ENCODE results near the gene CEBPE.
"Not testable (repeated sequence)": the region's sequence is repeated elsewhere in the genome, so short reads cannot be mapped to it uniquely, and the experiment has no call there.

CEBPE gene

DNA sequence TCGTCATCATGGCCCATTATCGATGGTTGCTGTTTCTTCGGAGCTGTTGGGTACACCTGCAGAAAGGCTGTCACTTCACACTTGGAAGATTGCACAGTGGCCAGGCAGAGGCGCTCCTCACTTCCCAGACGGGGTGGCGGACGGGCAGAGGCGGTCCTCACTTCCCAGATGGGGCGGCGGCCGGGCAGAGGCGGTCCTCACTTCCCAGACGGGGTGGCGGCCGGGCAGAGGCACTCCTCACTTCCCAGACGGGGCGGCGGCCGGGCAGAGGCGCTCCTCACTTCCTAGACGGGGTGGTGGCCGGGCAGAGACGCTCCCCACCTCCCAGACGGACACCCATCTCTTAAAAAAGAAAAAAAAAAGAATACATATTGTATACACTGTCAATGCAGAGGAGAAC, 10.9 kb downstream of the CEBPE start:
- H3K4me2 ChIP-seq (ENCODE audit: low read length); H3K27ac ChIP-seq (ENCODE audit: low read depth, low read length); H3K56ac ChIP-seq (ENCODE audit: low read length); H4K5ac ChIP-seq (ENCODE audit: low read length); H4K8ac ChIP-seq (ENCODE audit: low read depth, low read length); H3K79me2 ChIP-seq (ENCODE audit: control insufficient read depth, insufficient read depth, low read length); H3K4ac ChIP-seq (ENCODE audit: low read depth, low read length); H3K27me3 ChIP-seq (ENCODE audit: insufficient read depth, low read length, poor library complexity); H3K18ac ChIP-seq (ENCODE audit: low read length); H3K23ac ChIP-seq (ENCODE audit: low read length); H3K79me1 ChIP-seq (ENCODE audit: low read length); H3K9ac ChIP-seq (ENCODE audit: low read length); H2BK15ac ChIP-seq (replicated peaks; ENCODE audit: low read depth); H2AK5ac ChIP-seq (ENCODE audit: low read length); H2BK5ac ChIP-seq (ENCODE audit: low read length); H3K36me3 ChIP-seq (ENCODE audit: control insufficient read depth, insufficient read depth, low read length); H2BK120ac ChIP-seq (ENCODE audit: low read depth, low read length); H3K4me3 ChIP-seq (ENCODE audit: low read length): not testable (repeated sequence)
- WGBS (ENCODE audit: extremely low coverage, insufficient coverage, low lambda C conversion rate) = no CpG with 5 or more reads among the region's 24 CpGs
- H3K4me1 ChIP-seq (ENCODE audit: control insufficient read depth, low read depth, low read length) = peaks cover 11% of the 10 kb centered on the region
- DNase-seq = peak; percentile 58

DNA sequence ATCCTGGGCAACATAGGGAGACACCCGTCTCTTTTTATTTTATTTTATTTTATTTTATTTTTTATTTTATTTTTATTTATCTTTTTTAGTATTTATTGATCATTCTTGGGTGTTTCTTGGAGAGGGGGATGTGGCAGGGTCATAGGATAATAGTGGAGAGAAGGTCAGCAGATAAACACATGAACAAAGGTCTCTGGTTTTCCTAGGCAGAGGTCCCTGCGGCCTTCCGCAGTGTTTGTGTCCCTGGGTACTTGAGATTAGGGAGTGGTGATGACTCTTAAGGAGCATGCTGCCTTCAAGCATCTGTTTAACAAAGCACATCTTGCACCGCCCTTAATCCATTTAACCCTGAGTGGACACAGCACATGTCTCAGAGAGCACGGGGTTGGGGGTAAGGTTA, 11.4 kb downstream of the CEBPE start:
- not testable (repeated sequence) for H4K5ac ChIP-seq (ENCODE audit: low read length); H3K4me3 ChIP-seq (ENCODE audit: low read length)
- whole genome bisulfite sequencing (ENCODE audit: extremely low coverage, insufficient coverage, low lambda C conversion rate) = no CpG with 5 or more reads among the region's 5 CpGs

DNA sequence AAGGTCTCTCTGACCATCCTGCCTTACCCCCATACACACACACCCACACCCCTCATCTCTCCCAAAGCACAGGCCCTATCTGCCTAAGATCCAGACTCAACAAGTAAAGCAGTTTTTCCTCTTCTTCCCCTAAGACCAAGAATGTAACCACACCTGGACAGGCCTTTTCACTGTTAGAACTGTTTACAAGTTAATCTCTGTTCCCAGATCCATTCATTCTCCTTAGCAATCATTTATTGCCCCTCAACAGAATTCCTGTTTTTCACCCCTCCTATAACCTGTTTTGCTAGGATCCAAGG, 12.4 kb downstream of the CEBPE start:
- Histone ChIP-seq H3K56ac (ENCODE audit: low read length) (peak overlapping the region; percentile 44), H2BK5ac (ENCODE audit: low read length) (no peak overlapping the region), H3K4me1 (ENCODE audit: control insufficient read depth, low read depth, low read length) (peaks cover 6% of the 10 kb centered on the region), H4K8ac (ENCODE audit: low read depth, low read length) (no peak overlapping the region), H3K23ac (ENCODE audit: low read length) (no peak overlapping the region), H2AK5ac (ENCODE audit: low read length) (no peak overlapping the region), H3K36me3 (ENCODE audit: control insufficient read depth, insufficient read depth, low read length) (no peaks in the 10 kb centered on the region), H3K4ac (ENCODE audit: low read depth, low read length) (no peak overlapping the region), H3K9ac (ENCODE audit: low read length) (no peak overlapping the region), H3K79me1 (ENCODE audit: low read length) (no peaks in the 10 kb centered on the region), H2BK15ac (replicated peaks; ENCODE audit: low read depth) (no peak overlapping the region), H2BK120ac (ENCODE audit: low read depth, low read length) (peak overlapping the region; percentile 51), H3K27me3 (ENCODE audit: insufficient read depth, low read length, poor library complexity) (no peaks in the 10 kb centered on the region), H3K18ac (ENCODE audit: low read length) (no peak overlapping the region), H4K5ac (ENCODE audit: low read length) (no peak overlapping the region), H3K4me3 (ENCODE audit: low read length) (no peak overlapping the region), H3K27ac (ENCODE audit: low read depth, low read length) (peak overlapping the region; percentile 71), H3K79me2 (ENCODE audit: control insufficient read depth, insufficient read depth, low read length) (no peaks in the 10 kb centered on the region), H3K4me2 (ENCODE audit: low read length) (no peak overlapping the region)
- no peak for DNase-seq

More for the DNA sequence above, 11.4 kb downstream of the CEBPE start:
- H3K4me2 ChIP-seq (ENCODE audit: low read length); H4K8ac ChIP-seq (ENCODE audit: low read depth, low read length); H2BK120ac ChIP-seq (ENCODE audit: low read depth, low read length); H3K23ac ChIP-seq (ENCODE audit: low read length); H3K4ac ChIP-seq (ENCODE audit: low read depth, low read length); H3K9ac ChIP-seq (ENCODE audit: low read length); H2BK15ac ChIP-seq (replicated peaks; ENCODE audit: low read depth); H3K18ac ChIP-seq (ENCODE audit: low read length); H3K27me3 ChIP-seq (ENCODE audit: insufficient read depth, low read length, poor library complexity); H3K27ac ChIP-seq (ENCODE audit: low read depth, low read length); H3K56ac ChIP-seq (ENCODE audit: low read length); H2AK5ac ChIP-seq (ENCODE audit: low read length); H3K79me2 ChIP-seq (ENCODE audit: control insufficient read depth, insufficient read depth, low read length); H3K36me3 ChIP-seq (ENCODE audit: control insufficient read depth, insufficient read depth, low read length); H3K4me1 ChIP-seq (ENCODE audit: control insufficient read depth, low read depth, low read length); H3K79me1 ChIP-seq (ENCODE audit: low read length); DNase-seq; H2BK5ac ChIP-seq (ENCODE audit: low read length): not testable (repeated sequence)

DNA sequence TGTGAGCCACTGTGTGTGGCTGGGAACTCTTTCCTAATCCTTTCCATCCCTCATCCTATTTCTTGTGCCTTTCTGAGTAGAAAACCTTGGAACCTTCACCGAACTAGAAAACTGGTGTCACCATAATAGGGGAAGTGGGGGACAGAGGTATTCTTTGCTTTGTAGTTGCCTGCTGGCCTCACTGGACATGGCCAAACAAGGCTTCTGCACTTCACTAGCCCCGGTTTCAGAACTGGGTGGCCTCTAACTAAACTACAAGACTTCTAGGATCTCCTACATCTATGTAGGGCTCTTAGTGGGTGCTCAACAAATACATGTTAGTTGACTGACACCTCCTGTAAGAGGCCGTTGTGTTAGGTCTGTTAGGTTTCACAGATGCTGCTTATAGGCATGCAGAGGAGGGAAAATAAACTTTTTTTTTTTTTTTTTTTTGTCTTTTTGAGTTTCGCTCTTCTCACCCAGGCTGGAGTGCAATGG, 13.7 kb downstream of the CEBPE start:
- Histone ChIP-seq H2BK15ac (replicated peaks; ENCODE audit: low read depth) (no peak overlapping the region), H2AK5ac (ENCODE audit: low read length) (no peak overlapping the region), H2BK120ac (ENCODE audit: low read depth, low read length) (no peak overlapping the region), H3K23ac (ENCODE audit: low read length) (no peak overlapping the region), H3K18ac (ENCODE audit: low read length) (peak overlapping the region; percentile 46), H2BK5ac (ENCODE audit: low read length) (no peak overlapping the region), H3K4me3 (ENCODE audit: low read length) (no peak overlapping the region), H4K5ac (ENCODE audit: low read length) (no peak overlapping the region), H3K27me3 (ENCODE audit: insufficient read depth, low read length, poor library complexity) (no peaks in the 10 kb centered on the region), H3K27ac (ENCODE audit: low read depth, low read length) (no peak overlapping the region), H3K4ac (ENCODE audit: low read depth, low read length) (no peak overlapping the region), H4K8ac (ENCODE audit: low read depth, low read length) (no peak overlapping the region), H3K36me3 (ENCODE audit: control insufficient read depth, insufficient read depth, low read length) (no peaks in the 10 kb centered on the region), H3K56ac (ENCODE audit: low read length) (no peak overlapping the region), H3K79me2 (ENCODE audit: control insufficient read depth, insufficient read depth, low read length) (no peaks in the 10 kb centered on the region), H3K9ac (ENCODE audit: low read length) (no peak overlapping the region), H3K4me2 (ENCODE audit: low read length) (no peak overlapping the region), H3K4me1 (ENCODE audit: control insufficient read depth, low read depth, low read length) (peaks cover 6% of the 10 kb centered on the region), H3K79me1 (ENCODE audit: low read length) (no peaks in the 10 kb centered on the region)
- no peak for DNase-seq
- WGBS (ENCODE audit: extremely low coverage, insufficient coverage, low lambda C conversion rate) = no CpG with 5 or more reads among the region's 4 CpGs

DNA sequence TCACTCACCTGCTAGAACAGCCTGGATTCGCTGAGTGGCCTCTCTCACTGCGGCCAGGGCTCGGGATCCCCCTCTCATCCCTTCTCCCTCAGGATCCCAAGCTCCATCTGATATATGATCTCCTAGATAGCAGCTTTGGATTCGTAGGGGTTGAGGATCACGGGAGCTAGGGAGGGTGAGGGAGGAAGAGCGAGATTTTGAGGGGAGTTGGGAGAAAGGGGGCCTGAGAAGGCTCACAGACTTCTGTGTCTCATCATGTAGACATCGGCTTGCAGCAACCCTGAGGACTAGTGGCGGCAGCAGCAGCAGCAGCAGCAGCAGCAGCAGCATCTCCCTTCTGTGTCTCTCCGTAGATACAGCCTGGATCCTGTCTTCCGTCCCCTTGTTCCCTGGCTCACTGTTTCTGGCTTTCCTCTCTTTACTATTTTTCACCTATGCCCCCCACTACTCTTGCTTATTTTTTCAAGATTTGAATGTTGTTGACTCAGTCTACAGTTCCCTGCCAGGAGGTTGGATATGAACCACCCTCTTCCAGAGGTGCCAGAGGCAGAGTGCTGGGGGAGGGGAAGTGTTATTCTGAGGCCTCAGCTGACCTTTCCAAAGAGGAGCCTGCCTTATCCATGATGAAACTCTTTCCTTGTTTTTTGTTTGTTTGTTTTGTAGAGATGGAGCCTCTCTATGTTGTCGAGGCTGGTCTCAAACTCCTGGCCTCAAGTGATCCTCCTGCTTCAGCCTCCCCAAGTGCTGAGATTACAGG, 14.3 kb downstream of the CEBPE start, which contains the start of gene CIROP:
CIROP (minus strand) TSS at position 399 of the 757 bp plus-strand sequence; CDS start at position 330, 69 bp downstream.
- WGBS (ENCODE audit: extremely low coverage, insufficient coverage, low lambda C conversion rate) = no CpG with 5 or more reads among the region's 11 CpGs
- peak within 1 kb of the TSS; percentile 46 for H3K18ac ChIP-seq (ENCODE audit: low read length)
- H3K4ac ChIP-seq (ENCODE audit: low read depth, low read length) = no peak within 1 kb of the TSS
- H3K4me3 ChIP-seq (ENCODE audit: low read length) = no peak within 1 kb of the TSS
- no peak within 1 kb of the TSS for H3K4me2 ChIP-seq (ENCODE audit: low read length)
- H3K27me3 ChIP-seq (ENCODE audit: insufficient read depth, low read length, poor library complexity) = no peaks in the 10 kb centered on the region
- H3K79me2 ChIP-seq (ENCODE audit: control insufficient read depth, insufficient read depth, low read length) = no peaks in the 10 kb centered on the region
- no peaks in the 10 kb centered on the region for H3K79me1 ChIP-seq (ENCODE audit: low read length)
- H3K4me1 ChIP-seq (ENCODE audit: control insufficient read depth, low read depth, low read length) = peaks cover 6% of the 10 kb centered on the region
- no peak within 1 kb of the TSS for H3K23ac ChIP-seq (ENCODE audit: low read length)
- no peak within 1 kb of the TSS for H2BK120ac ChIP-seq (ENCODE audit: low read depth, low read length)
- H2AK5ac ChIP-seq (ENCODE audit: low read length) = no peak within 1 kb of the TSS
- peak; percentile 38 for DNase-seq
- H4K5ac ChIP-seq (ENCODE audit: low read length) = no peak within 1 kb of the TSS
- H4K8ac ChIP-seq (ENCODE audit: low read depth, low read length) = no peak within 1 kb of the TSS
- no peak within 1 kb of the TSS for H3K27ac ChIP-seq (ENCODE audit: low read depth, low read length)
- H2BK5ac ChIP-seq (ENCODE audit: low read length) = no peak within 1 kb of the TSS
- H3K56ac ChIP-seq (ENCODE audit: low read length) = peak within 1 kb of the TSS; percentile 3
- H3K9ac ChIP-seq (ENCODE audit: low read length) = no peak within 1 kb of the TSS
- no peaks in the 10 kb centered on the region for H3K36me3 ChIP-seq (ENCODE audit: control insufficient read depth, insufficient read depth, low read length)
- no peak within 1 kb of the TSS for H2BK15ac ChIP-seq (replicated peaks; ENCODE audit: low read depth)

DNA sequence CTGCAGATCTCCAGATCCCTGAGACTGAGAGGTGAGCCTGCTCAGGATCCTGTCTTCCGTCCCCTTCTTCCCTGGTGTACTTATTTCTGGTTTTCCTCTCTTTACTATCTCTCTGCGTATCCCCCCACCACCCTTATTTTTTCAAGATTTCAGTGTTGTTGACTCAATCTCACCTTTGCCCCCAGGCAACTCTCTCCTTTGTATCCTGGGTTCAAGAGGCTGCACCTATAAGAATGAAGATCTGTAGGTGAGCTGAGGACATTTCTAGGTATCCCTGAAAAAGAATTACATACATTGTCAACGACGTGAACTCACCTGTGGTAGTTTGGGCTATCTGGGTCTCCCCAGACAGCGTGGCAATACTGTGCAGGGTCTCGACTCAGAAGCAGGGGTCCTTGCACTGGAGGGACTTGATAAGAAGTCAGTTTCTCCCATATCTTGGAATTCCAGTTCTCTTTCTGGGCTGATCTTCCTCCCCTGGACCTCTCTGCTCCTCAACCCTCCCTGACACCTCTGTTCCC, 14.9 kb downstream of the CEBPE start:
- Histone ChIP-seq H3K4me2 (ENCODE audit: low read length) (no peak overlapping the region), H4K5ac (ENCODE audit: low read length) (no peak overlapping the region), H3K4me3 (ENCODE audit: low read length) (no peak overlapping the region), H3K9ac (ENCODE audit: low read length) (no peak overlapping the region), H2BK120ac (ENCODE audit: low read depth, low read length) (no peak overlapping the region), H2BK15ac (replicated peaks; ENCODE audit: low read depth) (no peak overlapping the region), H3K4ac (ENCODE audit: low read depth, low read length) (no peak overlapping the region), H3K79me1 (ENCODE audit: low read length) (peaks cover under 1% of the 10 kb centered on the region), H3K18ac (ENCODE audit: low read length) (no peak overlapping the region), H4K8ac (ENCODE audit: low read depth, low read length) (no peak overlapping the region), H2BK5ac (ENCODE audit: low read length) (no peak overlapping the region), H3K23ac (ENCODE audit: low read length) (no peak overlapping the region), H3K36me3 (ENCODE audit: control insufficient read depth, insufficient read depth, low read length) (no peaks in the 10 kb centered on the region), H3K4me1 (ENCODE audit: control insufficient read depth, low read depth, low read length) (peaks cover 6% of the 10 kb centered on the region), H3K79me2 (ENCODE audit: control insufficient read depth, insufficient read depth, low read length) (no peaks in the 10 kb centered on the region), H2AK5ac (ENCODE audit: low read length) (no peak overlapping the region), H3K27ac (ENCODE audit: low read depth, low read length) (no peak overlapping the region), H3K56ac (ENCODE audit: low read length) (peak overlapping the region; percentile 3), H3K27me3 (ENCODE audit: insufficient read depth, low read length, poor library complexity) (no peaks in the 10 kb centered on the region)
- no peak for DNase-seq
- WGBS (ENCODE audit: extremely low coverage, insufficient coverage, low lambda C conversion rate) = no CpG with 5 or more reads among the region's 6 CpGs

Measured in mesendoderm (in vitro differentiated cells).